GM18520 (cell line): ENCODE data around the gene TMTC1.
"Not testable (repeated sequence)": the region's sequence is repeated elsewhere in the genome, so short reads cannot be mapped to it uniquely, and the experiment has no call there.

Source experiments
- ATAC-seq: cut with Tn5 transposase; IDR thresholded peaks from one replicate; pipeline ENCODE4 v1.9.1; 2021; ENCODE audit not compliant: unreplicated experiment

Gene TMTC1

DNA sequence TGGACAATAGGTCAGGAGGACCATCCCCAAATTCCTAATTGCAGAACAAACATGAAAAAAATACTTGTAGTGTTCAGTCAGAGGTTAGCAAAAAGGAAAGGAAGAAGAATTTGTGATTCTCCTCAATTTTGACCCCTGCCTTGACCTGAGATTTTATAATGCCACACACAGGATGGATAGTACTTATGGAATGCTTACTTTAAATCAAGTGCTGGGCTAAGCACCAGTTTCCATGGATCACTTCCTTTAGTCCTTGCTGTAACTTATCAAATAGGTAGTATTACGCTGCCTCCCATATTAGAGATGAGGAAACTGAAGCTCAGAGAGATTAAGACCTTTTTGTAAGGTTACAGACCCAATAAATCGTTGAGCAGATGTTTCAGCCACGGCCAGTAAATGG is 205.0 kb downstream of the TMTC1 start:
- ATAC-seq: no peak

DNA sequence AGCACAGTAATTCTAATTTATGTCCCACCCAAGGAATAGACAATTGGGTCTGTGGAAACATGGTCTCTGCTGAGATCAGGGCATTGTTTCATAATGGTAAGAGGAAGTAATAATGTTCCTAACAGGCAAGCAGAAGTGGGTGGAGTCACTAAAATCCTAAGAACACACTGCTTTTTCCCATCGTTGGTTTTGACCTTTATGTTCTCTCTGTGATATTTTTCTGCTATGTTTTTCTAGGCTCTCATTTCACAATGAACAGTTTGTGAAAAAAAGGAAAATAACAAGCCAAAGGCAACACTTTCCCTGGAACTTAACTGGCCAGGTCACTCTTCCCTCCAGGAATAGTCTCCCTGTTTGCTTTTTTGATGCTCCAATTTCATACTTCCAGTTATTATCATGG is 205.7 kb downstream of the TMTC1 start:
- no peak for ATAC-seq

DNA sequence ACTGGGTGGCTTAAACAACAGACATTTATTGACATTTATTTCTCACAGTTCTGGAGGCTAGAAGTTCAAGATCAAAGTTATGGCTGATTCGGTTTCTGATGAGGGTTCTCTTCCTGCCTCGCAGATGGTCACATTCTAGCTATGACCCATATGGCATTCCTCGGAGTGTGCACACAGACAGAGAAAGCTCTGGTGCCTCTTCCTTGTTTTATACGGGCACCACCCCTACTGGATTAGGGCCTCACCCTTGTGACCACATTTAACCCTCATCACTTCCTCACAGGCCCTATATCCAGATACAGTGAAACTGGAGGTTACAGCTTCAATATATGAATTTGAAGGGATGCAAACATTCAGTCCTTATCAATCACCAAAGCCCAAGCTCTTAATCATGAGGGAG is 209.2 kb downstream of the TMTC1 start:
- ATAC-seq: no peak

DNA sequence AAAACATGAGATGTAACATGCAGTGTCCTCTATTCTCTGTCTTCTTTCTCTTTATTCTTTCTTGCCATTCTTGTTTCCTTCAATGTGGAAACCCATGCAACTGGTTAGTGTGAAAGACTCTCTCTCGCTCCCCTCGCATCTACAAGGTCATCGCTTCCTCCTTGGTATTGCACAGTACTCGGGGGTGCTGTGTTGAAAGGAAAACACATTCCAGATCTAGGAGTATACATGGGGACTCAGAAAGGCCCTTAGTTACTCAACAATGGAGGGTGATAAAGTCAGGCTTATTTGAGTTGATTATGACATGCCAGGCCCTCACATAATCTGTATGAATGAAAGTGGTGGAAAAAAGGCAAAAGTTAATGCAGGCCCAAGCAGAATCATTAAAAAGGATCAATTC is 210.8 kb downstream of the TMTC1 start:
- no peak for ATAC-seq

DNA sequence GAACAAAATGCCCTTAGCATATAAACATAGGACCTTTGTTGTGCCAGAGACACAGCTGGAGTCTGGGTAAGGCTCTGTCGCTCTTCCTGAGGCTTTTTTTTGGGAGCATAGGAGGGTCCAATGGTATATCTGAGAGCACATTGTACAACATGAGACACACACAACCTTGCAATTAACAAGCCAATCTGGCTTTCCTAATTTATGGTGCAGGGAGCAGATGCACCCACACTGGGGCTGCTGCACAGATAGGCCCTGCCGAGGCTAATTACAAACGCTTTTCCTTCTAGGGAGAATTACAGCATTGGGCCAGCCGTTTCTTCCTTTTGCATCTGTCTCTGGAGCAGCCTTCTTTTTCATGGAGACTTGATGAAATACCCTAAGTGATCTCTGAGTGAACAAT is 211.3 kb downstream of the TMTC1 start:
- no peak for ATAC-seq

DNA sequence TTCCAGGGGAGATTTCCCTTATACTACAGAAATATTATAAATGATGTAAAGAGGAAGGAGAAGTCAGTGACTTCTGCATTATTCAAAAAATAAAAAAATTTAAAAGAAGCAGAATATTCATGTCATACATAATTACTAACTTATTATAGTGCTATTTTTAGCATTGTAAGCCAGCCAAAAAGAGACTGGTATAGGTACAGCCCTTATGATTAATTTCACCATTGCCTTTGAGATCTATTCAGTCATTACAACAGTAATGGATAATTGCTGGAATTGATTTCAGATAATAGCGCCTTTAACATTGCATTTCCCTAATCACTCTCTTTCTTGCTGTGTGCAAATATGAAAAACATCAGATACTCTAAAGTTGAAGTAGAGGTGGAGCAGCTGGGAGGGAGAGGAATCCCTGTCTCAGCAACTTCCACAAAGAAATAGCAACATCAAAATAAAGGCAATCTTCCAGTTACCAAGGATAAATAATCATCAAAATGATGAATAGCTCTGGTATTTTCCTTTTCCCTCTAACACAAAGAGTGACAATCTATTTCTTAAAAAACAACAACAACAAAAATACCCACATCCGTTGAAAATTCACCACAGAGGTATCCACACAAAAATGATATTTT is 214.5 kb downstream of the TMTC1 start:
- ATAC-seq: no peak

DNA sequence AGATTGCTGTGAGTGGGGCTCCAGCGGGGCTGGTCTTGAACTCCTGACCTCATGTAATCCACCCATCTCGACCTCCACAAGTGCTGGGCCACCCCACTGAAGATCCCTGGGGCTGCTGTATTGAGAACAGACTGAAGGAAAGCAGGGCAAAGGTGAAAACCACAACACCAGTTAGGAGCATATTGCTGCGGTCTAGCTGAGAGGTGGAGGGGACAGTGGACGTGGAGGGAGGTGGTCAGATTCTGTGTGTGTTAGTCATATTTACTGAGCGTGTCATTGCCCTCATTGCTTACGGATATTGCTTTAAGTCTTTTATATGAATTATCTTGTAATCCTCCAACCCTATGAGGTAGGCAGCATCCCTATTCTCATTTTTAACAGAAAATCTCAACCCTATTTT is 217.3 kb downstream of the TMTC1 start:
- no peak for ATAC-seq

DNA sequence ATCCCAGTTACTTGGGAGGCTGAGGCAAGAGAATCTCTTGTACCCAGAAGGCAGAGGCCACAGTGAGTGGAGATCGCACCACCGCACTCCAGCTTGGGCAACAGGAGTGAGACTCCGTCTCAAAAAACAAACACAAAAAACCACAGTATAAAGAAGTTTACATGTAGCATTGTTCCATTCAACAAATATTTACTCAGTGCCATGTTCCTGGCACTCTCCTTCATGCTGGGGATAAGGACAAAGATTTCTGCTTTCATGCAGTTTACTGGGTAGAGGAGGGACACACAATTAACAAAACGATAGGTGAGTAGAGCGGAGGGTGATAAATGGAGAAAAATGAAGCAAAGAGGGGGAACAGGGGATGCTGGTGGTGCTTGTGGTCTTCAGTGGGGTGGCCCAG is 218.0 kb downstream of the TMTC1 start:
- ATAC-seq: no peak

DNA sequence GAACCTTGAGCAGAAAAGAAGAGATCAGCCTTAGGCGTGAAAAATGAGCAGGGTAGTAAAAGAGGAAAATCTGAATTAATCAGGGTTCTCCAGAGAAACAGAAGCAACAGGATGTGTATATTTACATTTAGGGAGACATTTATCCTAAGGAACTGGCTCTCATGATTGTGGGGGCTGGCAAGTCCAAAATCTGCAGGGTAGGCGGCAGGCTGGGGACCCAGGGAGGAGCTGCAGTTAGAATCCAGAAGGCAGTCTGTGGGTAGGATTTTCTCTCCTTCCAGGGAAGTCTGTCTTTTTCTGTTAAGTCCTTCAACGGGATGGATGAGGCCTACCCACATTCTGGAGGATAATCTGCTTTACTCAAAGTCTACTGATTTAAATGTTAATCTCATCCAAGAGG is 218.8 kb downstream of the TMTC1 start:
- no peak for ATAC-seq

DNA sequence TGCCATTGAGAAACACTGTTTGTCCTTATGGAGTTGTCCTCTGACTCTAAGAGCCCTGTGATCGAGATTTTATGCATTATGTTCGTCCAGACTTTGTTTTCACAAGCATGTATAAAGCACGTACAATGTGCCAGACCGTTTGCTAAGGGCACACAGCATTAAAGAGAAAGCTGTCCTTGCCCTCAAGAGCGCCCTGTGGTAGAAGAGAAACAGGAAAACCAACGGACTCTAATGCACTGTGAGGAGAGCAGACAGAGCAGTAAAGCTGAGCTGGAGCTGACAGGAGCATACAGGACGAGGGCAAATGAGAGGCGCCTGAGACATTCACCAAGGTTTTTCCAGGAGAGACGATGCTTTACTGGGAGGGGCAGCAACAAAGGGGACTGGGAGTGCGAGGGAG is 220.1 kb downstream of the TMTC1 start:
- no peak for ATAC-seq

DNA sequence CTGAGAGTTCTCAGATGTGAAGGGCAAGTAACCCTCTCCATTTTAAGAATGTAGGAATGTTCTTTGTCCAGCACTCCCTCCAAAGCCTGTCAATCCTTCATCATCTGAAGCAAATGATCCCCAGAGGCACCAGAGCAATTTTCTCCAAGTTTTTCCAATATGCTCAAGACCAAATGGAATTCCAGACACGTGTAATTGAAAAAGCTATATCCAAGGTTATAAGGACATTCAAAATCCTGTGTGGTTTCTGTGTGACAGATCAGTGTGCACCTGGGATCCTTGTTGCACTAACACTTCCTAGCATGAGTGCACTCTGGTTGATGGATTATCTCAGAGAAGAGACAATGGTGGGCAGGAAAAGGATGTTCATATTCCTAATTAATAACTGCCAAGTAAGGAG is 220.7 kb downstream of the TMTC1 start:
- ATAC-seq: no peak

DNA sequence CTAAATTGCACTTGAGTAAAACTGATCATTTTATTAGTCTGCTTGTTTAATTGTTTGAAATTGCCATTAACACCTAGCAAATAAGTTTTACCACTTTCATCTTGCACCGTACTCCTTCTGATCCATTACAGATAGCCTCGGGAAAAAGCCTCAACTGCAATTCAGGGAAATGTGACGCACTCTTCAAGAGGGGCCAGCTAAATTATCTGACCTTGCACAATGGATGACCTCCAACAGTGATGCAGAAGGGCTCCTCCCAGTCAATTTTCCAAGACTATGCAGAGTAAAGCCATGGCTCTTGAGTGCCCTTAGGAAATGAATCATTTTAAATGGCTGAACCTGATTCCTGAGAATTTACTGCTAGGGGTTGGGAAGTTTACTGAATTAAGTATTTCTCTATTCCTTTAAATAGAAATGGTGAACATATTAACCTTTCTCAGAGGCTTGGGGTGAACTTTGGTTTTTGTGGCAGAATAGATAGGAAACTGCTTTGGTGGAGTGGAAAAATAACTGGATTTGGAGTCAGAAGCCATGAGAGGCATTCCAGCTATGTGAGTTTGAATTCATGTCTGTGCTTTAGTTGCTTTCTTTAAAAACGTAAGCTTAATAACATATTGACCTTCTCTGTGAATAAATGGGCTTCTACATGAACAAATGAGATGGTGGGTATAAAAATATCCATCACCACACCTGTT is 221.5 kb downstream of the TMTC1 start:
- ATAC-seq: no peak

DNA sequence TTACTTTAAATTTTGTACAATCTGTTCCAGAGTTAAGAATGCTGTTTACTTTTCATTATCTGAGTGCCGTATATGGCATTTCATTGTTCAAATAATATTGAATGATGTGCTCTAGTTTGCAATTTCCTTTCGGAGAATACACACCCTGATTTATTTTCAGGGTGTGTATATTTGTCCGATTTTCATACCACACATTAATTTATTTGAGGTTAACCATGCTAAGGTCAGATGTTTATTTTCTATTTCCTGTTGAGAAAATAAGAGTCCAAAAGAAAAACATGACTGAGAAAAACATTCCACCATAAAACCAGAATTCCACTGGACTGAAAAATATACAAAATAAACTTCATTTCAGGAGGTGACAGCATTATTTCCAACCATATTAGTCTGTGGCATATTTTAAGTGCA is 222.1 kb downstream of the TMTC1 start:
- no peak for ATAC-seq

DNA sequence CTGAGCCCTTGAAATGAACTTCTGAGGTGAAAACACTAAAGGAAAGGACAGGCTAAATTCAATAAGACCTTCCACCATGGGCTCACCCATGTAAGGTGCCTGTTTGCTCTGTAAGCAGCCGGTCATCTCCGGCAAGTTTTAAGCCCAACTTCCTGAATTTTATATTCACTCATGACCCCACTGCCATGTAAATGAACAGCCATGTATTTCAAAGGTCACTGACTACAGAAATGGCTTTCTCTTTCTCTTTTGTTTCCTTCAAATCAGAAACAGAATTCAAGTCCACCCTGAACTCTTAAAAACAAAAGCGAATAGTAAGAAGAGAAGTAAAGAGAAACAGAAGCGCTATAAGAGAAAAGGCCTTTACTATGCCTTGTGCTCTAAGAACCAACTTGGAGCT is 224.5 kb downstream of the TMTC1 start:
- no peak for ATAC-seq

DNA sequence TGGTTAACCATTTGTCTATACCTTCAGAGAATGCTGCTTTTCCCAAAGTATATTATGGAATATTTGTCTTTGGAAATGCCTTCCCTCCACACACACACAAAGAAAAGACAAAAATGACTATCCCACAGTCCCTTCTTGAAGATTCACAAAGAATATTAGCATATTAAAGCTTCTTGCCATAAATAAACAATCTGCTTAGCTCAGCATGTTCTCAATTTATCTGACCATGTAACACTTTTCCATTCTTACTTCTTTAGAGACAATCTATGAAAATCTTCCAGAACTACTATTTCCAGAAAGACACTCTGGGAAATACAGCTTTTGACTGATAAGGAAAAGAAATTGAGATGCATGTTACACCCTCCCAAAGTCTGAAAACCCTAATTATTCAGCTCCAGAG is 227.4 kb downstream of the TMTC1 start:
- no peak for ATAC-seq

DNA sequence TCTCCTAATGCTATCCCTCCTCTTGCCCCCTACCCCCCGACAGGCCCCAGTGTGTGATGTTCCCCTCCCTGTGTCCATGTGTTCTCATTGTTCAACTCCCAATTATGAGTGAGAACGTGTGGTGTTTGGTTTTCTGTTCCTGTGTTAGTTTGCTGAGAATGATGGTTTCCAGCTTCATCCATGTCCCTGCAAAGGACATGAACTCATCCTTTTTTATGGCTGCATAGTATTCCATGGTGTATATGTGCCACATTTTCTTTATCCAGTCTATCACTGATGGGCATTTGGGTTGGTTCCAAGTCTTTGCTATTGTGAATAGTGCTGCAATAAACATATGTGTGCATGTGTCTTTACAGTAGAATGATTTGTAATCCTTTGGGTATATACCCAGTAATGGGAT is 228.3 kb downstream of the TMTC1 start:
- ATAC-seq: not testable (repeated sequence)

DNA sequence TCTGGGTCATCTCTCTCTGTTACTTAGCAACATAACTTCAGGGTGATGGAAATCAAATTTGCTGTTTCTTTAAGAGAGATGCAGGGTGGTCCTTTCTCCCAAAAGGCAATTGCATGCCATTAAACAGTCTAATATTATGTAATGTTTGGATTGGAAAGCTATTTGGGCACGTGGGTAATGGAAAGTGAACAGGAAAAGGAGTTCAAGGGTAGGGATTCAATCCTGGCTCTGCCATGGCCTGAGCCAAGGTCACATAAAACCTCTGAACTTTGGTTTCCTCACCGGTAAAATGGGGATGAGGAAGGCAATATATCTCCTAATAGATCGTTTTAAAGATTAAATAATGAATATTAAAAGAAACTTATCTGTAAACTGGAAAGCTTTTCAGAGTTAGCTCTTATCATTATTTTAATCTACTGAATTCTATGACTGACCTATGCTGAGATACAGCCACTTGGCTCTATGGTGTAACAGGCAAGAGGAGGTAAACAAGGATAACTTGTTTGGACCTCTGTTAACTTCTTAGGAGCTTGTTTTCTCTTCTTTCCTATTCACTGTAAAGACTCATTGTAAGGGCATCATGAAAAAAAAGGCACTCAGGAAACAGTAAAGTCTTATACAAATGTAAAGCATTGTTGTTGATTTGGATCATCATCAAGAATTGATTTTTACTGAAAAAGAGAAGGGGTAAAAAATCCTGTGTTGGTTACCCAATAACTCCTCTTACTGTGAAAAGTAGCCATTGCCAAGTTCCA is 230.6 kb downstream of the TMTC1 start:
- ATAC-seq: no peak

DNA sequence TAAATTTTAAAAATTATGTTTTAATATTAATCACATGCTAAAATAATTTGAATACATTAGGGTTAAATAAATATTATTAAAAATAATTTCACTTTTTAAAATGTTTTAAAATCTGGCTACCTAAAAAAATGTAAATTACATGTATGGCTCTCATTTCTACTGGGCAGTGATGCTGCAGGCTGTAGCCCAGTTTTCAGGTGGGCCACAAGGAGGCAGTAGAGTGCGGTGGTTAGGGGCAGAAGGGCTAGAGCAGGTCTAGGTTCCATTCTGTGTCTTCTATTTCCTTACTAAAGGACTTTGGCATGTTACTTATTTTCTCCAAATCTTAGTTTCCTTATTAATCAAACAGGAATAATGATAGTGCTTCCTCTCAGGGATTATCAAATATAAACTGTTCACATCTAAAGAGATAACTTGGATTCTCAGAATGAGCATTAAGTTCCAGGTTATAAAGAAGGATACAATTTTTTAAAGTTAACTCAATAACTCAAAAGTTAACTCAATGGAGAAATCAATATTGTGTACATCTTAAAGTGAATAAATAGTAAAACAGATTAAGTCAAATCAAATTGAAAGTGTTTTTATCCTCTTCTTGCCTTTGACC is 231.3 kb downstream of the TMTC1 start:
- no peak for ATAC-seq

DNA sequence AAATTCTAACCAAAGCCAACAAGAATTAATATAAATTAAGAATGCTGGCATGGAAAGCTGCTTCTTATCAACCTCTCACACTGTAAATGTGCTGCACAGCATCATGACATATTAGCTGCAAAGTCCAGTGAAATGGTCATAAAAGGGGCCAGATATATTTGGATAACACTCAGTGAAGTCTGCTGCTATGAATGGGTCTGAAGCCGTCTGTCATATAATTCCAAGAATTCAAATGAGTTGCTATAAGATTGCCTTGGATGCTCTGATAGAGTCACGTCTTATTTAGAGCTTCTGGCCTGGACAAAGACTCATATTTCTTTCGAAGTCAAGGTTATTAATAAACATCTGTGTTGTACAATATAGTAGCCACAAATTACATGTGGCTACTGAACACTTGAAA is 231.9 kb downstream of the TMTC1 start:
- no peak for ATAC-seq

DNA sequence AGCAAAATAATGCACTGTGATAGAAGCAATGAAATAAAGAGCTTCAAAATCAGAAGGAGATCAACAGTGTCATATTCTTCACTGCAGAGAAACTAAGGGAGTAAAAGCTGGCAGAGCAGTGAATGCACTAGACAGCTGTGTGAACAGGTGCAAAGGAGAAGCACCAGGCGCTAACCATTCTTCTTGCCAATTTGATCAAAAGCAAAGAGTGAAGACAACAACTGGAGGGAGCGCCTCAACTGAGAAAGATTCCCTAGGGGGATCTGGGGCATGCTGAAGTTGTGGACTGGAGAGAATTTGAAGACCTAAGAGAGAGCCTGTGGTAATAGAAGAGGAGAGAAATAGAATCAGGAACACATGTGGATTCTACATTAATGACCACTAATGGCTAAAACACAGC is 235.9 kb downstream of the TMTC1 start:
- no peak for ATAC-seq

DNA sequence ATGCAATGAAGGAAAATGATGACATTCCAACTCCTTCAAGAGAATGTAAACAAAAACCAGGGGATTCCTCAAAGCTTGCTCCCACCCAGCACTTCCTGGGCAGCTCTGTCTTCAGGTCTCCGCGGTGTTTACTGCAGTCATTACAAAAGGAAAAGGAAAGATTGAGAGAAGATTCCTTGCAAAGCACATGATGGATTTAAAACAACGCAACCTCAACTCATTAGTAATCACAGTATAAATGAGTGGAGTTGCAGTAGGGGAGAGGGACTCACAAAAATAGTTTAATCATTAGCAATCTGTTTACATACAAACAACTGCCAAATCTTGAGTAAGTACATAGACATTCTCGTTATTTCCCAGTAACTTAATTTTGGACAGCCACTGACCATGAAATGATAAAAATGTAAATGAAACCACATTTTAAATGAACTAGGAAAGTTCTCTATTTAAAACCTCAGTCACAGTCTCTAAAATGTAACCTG is 236.6 kb downstream of the TMTC1 start:
- ATAC-seq: no peak

DNA sequence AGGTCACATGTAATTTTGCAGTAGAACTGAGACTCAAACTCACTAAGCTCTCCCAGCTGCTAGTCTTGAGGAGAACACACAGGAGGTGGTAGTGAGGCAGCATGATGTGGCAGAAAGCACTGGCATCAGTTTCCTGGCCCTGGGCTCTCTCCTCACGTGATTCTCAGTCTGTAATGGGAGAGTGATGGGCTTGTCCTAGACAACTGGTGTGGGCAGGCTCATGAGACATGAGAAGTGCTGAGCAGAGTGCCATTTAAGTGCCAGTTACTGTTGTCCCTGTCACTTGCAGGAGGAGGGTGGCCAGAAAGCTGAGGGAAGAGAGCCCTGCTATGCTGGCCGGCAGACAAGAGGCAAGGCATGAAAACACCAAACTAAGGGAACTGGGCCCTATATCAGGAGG is 237.7 kb downstream of the TMTC1 start:
- ATAC-seq: no peak
